ENCODE results near the gene GADD45GIP1. TPM values are rescaled to one million over a fixed set of nuclear protein-coding genes. Genes with fewer than 3 reads are reported as not detected.

GADD45GIP1 gene
- total RNA-seq, 2 experiments from 2014 or later, result 12.1 to 12.8 TPM

- H3K4me3 ChIP-seq (ENCODE audit: low read length), result no peak overlapping the region
- H3K27ac Mint-ChIP-seq, result no peak overlapping the region
- no peaks in the 10 kb centered on the region for H3K36me3 ChIP-seq (ENCODE audit: insufficient read depth, low read length)
- peaks cover 5% of the 10 kb centered on the region for H3K27me3 Mint-ChIP-seq
- H3K9me3 Mint-ChIP-seq, result no peaks in the 10 kb centered on the region
- ChIA-PET POLR2A (no interaction called here), CTCF (interaction anchor here (0.5 to 1.6 kb wide), 4 partner anchors 18 to 110 kb away, joined by 4 to 10 read pairs (median 6); no protein-coding TSS in a partner anchor)
- H3K9me3 ChIP-seq (ENCODE audit: control insufficient read depth in 1 of 2, insufficient read depth in 1 of 2, low read length in 2 of 2), result peaks cover 0 to 5% of the 10 kb centered on the region in 2 experiments
- H3K4me1 Mint-ChIP-seq (ENCODE audit: low read depth), result no peaks in the 10 kb centered on the region
- no peak overlapping the region for H3K4me3 Mint-ChIP-seq
- peak; percentile 66 to 93 (median 82) for DNase-seq
- H3K27me3 ChIP-seq (ENCODE audit: control insufficient read depth in 1 of 2, insufficient read depth in 2 of 2, low read length in 2 of 2), result peaks cover 0 to 2% of the 10 kb centered on the region in 2 experiments
- no peak overlapping the region for H3K27ac ChIP-seq (ENCODE audit: low read depth in 1 of 2, low read length in 2 of 2)
- intact Hi-C loops (cut with DNase I, micrococcal nuclease), result loop anchor here (1.0 to 10.0 kb wide), 4 partner anchors 51 to 449 kb away; no protein-coding TSS in a partner anchor
- H3K36me3 Mint-ChIP-seq (ENCODE audit: low read depth), result no peaks in the 10 kb centered on the region
- TF ChIP-seq CTCF (IDR thresholded peaks at IDR 0.05), result peak; percentile 71
- ATAC-seq (ENCODE audit: poor library complexity), result peak; percentile 86
- peaks cover 16% of the 10 kb centered on the region for H3K4me1 ChIP-seq (ENCODE audit: insufficient read depth, low read length)
Measured at GRCh38 chr19:12983542-12984142, 26.6 kb upstream of the GADD45GIP1 start.

GRCh38 chr19:12983091-12983490 lies 26.1 kb upstream of the GADD45GIP1 start:
- no peaks in the 10 kb centered on the region for H3K36me3 Mint-ChIP-seq (ENCODE audit: low read depth)
- no peaks in the 10 kb centered on the region for H3K4me1 Mint-ChIP-seq (ENCODE audit: low read depth)
- ChIA-PET POLR2A (no interaction called here), CTCF (interaction anchor here (1.4 to 1.8 kb wide), 3 partner anchors 18 to 111 kb away, joined by 3 to 10 read pairs (median 5); no protein-coding TSS in a partner anchor)
- H3K27ac Mint-ChIP-seq, result no peak overlapping the region
- peaks cover 0 to 2% of the 10 kb centered on the region in 2 experiments for H3K27me3 ChIP-seq (ENCODE audit: control insufficient read depth in 1 of 2, insufficient read depth in 2 of 2, low read length in 2 of 2)
- no peak overlapping the region for H3K27ac ChIP-seq (ENCODE audit: low read depth in 1 of 2, low read length in 2 of 2)
- intact Hi-C loops (cut with DNase I, micrococcal nuclease), result loop anchor here (1.0 to 10.0 kb wide), 4 partner anchors 52 to 449 kb away; no protein-coding TSS in a partner anchor
- DNase-seq (no peak), ATAC-seq (ENCODE audit: poor library complexity) (no peak)
- H3K9me3 Mint-ChIP-seq, result no peaks in the 10 kb centered on the region
- peak overlapping the region; percentile 19 for H3K4me3 ChIP-seq (ENCODE audit: low read length)
- peaks cover 7% of the 10 kb centered on the region for H3K27me3 Mint-ChIP-seq
- no peak for TF ChIP-seq CTCF (IDR thresholded peaks at IDR 0.05)
- H3K9me3 ChIP-seq (ENCODE audit: control insufficient read depth in 1 of 2, insufficient read depth in 1 of 2, low read length in 2 of 2), result peaks cover 0 to 5% of the 10 kb centered on the region in 2 experiments
- H3K4me1 ChIP-seq (ENCODE audit: insufficient read depth, low read length), result peaks cover 16% of the 10 kb centered on the region
- H3K4me3 Mint-ChIP-seq, result no peak overlapping the region
- no peaks in the 10 kb centered on the region for H3K36me3 ChIP-seq (ENCODE audit: insufficient read depth, low read length)

GRCh38 chr19:12982648-12983047 lies 25.6 kb upstream of the GADD45GIP1 start:
- H3K4me3 ChIP-seq (ENCODE audit: low read length), result no peak overlapping the region
- H3K27me3 Mint-ChIP-seq, result peaks cover 12% of the 10 kb centered on the region
- H3K36me3 ChIP-seq (ENCODE audit: insufficient read depth, low read length), result no peaks in the 10 kb centered on the region
- no peaks in the 10 kb centered on the region for H3K9me3 Mint-ChIP-seq
- ATAC-seq (ENCODE audit: poor library complexity) (no peak), DNase-seq (no peak)
- H3K27ac ChIP-seq (ENCODE audit: low read depth in 1 of 2, low read length in 2 of 2), result no peak overlapping the region
- no peak overlapping the region for H3K27ac Mint-ChIP-seq
- H3K4me1 Mint-ChIP-seq (ENCODE audit: low read depth), result no peaks in the 10 kb centered on the region
- H3K4me3 Mint-ChIP-seq, result no peak overlapping the region
- ChIA-PET CTCF (interaction anchor here (1.4 to 1.8 kb wide), 3 partner anchors 17 to 111 kb away, joined by 3 to 10 read pairs (median 5); no protein-coding TSS in a partner anchor), POLR2A (no interaction called here)
- TF ChIP-seq CTCF (IDR thresholded peaks at IDR 0.05), result no peak
- no peaks in the 10 kb centered on the region for H3K27me3 ChIP-seq (ENCODE audit: control insufficient read depth in 1 of 2, insufficient read depth in 2 of 2, low read length in 2 of 2)
- no peaks in the 10 kb centered on the region for H3K36me3 Mint-ChIP-seq (ENCODE audit: low read depth)
- intact Hi-C loops (cut with DNase I, micrococcal nuclease), result loop anchor here (1.0 to 10.0 kb wide), 4 partner anchors 52 to 450 kb away; no protein-coding TSS in a partner anchor
- H3K4me1 ChIP-seq (ENCODE audit: insufficient read depth, low read length), result peaks cover 16% of the 10 kb centered on the region
- H3K9me3 ChIP-seq (ENCODE audit: control insufficient read depth in 1 of 2, insufficient read depth in 1 of 2, low read length in 2 of 2), result peaks cover 0 to 5% of the 10 kb centered on the region in 2 experiments

All from CD4-positive, alpha-beta T cell (primary cell).